ENCODE measurements around the gene TNFRSF12A.

The TNFRSF12A gene

GRCh38 chr16:3020247-3020603 is at the start of gene TNFRSF12A:
TSS of gene TNFRSF12A (plus strand) at chr16:3020368. CDS start at chr16:3020398, 30 bp downstream.
- in situ Hi-C loops (cut with HindIII; ENCODE audit: low sequenced_read_pairs) = no loop called here

GRCh38 chr16:2970563-2970962 is 49.6 kb upstream of the TNFRSF12A start:
- in situ Hi-C loops (cut with HindIII; ENCODE audit: low sequenced_read_pairs) = no loop called here

DNA sequence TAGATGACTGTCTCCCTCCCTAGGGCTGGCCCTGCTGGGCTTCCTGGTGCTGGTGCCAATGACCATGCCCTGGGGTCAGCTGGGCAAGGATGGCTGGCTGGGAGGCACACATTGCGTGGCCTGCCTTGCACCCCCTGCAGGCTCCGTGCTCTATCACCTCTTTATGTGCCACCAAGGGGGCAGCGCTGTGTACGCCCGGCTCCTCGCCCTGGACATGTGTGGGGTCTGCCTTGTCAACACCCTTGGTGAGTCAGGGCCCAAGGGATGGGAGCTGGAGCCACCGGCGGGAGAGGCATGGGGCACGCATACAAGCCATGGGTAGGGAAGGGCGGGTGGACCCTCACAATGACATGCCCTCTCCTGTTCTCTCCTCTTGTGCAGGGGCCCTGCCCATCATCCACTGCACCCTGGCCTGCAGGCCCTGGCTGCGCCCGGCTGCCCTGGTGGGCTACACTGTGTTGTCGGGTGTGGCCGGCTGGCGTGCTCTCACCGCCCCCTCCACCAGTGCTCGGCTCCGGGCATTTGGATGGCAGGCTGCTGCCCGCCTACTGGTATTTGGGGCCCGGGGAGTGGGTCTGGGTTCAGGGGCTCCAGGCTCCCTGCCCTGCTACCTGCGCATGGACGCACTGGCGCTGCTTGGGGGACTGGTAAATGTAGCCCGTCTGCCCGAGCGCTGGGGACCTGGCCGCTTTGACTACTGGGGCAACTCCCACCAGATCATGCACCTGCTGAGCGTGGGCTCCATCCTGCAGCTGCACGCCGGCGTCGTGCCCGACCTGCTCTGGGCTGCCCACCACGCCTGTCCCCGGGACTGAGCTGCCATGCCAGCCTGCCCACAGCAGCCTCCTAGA is 48.8 kb upstream of the TNFRSF12A start:
- in situ Hi-C loops (cut with HindIII; ENCODE audit: low sequenced_read_pairs) = no loop called here

DNA sequence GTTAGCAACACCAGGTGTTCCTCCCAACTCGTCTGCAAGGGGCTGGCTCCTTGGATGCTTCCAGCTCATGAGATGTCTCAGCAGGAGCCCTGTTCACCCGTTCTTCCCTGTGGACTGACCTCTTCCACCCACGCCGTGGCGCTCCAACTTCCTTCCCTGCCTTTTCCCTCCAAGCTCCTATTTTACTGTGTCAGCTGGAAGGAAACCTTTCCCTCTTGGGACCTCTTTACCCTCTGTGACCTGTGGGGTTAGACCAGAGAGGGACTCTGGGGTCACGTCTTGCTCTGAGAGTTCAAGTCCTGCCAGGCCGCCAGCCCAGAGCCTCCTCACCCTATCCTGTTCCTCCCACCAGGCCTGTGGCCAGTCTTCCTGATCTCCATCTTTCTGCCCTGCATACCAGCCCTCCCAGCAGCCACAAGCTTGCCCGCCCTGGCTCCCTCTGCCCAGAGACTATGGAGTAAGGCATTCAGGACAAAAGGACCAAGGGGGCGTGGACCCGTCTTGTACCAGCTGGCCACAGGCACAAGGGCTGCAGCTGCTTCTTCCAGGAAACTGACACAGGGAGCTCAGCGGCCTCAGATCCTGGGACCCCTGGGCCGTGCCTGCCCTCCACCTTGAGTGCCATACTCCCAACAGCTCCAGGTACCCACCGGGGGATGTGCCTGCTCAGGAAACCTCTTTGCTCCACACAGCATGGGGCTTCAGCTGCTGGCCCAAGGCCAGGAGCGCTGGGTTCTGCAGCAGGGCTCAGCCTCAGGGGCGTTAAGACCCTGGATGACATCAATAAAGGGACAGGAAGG is 48.0 kb upstream of the TNFRSF12A start:
- in situ Hi-C loops (cut with HindIII; ENCODE audit: low sequenced_read_pairs) = no loop called here

- in situ Hi-C loops (cut with HindIII; ENCODE audit: low sequenced_read_pairs) = no loop called here
Observed at GRCh38 chr16:2973093-2973492, 47.1 kb upstream of the TNFRSF12A start.

- in situ Hi-C loops (cut with HindIII; ENCODE audit: low sequenced_read_pairs) = no loop called here
Observed at GRCh38 chr16:2973605-2974318, 46.4 kb upstream of the TNFRSF12A start.

- in situ Hi-C loops (cut with HindIII; ENCODE audit: low sequenced_read_pairs) = no loop called here
Observed at GRCh38 chr16:2974319-2975056, 45.7 kb upstream of the TNFRSF12A start.

GRCh38 chr16:2975161-2975795 is 44.9 kb upstream of the TNFRSF12A start:
- in situ Hi-C loops (cut with HindIII; ENCODE audit: low sequenced_read_pairs) = no loop called here

GRCh38 chr16:2976201-2976600 is 44.0 kb upstream of the TNFRSF12A start:
- in situ Hi-C loops (cut with HindIII; ENCODE audit: low sequenced_read_pairs) = no loop called here

DNA sequence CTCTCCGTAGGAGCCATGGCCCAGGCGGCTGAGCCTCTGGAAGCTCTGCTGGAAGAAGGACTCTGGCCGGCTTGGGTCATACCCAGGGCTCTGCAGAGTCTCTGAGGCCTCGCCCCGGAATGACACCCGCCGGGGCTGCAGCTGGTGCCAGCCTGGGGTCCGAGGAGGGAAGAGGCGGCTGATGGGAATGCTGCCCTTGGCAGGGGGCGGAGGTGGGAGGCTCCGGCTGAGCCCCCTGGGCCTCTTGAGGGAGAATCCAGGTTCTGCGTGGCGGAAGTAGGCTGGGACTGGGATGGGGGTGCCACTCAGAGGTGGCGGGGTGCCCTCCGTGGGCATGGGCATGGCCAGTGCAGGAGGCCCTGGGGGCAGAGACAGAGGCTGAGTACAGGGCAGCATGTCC is 43.5 kb upstream of the TNFRSF12A start:
- in situ Hi-C loops (cut with HindIII; ENCODE audit: low sequenced_read_pairs) = no loop called here

DNA sequence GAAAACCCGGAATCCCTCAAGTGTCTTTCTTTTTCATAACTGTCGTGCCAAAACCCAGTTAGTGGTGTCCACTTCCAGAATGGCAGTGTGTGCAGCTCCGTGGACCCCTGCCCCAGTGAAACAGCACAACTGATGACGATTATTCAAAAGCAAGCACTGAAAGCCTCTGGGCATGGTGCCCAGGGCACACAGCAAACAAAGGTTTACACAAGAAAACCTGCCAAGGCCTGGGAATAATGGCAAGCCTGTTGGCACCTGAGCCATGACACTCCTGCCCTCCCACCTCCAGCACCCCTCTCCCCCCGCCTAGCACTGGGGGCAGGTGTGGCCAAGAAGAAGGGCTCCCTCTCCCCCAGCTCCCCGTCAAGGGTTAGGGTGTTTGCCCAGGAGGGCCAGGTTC is 42.7 kb upstream of the TNFRSF12A start:
- in situ Hi-C loops (cut with HindIII; ENCODE audit: low sequenced_read_pairs) = no loop called here

DNA sequence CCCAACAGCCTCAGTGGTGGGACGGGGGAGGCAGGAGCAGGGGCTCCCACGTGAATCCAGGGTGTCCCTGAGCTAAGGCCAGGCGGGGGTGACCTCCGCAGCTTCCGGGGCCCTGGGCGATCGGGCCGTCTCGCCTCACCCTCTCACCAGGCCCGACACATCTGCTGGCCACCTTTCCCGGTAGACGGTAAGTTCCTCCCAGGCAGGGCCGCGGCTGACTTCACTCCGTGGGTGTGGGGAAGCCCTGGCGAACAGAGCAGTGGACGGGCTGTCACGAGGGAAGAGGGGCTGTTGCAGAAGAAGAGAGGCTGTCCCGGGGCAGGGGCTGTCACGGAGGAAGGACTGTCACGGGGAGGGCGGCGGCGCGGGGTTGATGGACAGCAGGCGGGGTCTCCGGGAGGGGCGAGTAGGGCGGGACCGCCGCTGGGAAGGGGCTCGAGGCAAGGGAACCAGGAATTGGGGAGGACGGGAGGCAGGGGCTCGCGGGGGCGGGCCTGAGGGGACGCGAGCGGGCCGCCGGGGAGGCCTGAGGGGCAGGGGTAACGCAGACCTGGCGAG is 40.4 kb upstream of the TNFRSF12A start:
- in situ Hi-C loops (cut with HindIII; ENCODE audit: low sequenced_read_pairs) = no loop called here

DNA sequence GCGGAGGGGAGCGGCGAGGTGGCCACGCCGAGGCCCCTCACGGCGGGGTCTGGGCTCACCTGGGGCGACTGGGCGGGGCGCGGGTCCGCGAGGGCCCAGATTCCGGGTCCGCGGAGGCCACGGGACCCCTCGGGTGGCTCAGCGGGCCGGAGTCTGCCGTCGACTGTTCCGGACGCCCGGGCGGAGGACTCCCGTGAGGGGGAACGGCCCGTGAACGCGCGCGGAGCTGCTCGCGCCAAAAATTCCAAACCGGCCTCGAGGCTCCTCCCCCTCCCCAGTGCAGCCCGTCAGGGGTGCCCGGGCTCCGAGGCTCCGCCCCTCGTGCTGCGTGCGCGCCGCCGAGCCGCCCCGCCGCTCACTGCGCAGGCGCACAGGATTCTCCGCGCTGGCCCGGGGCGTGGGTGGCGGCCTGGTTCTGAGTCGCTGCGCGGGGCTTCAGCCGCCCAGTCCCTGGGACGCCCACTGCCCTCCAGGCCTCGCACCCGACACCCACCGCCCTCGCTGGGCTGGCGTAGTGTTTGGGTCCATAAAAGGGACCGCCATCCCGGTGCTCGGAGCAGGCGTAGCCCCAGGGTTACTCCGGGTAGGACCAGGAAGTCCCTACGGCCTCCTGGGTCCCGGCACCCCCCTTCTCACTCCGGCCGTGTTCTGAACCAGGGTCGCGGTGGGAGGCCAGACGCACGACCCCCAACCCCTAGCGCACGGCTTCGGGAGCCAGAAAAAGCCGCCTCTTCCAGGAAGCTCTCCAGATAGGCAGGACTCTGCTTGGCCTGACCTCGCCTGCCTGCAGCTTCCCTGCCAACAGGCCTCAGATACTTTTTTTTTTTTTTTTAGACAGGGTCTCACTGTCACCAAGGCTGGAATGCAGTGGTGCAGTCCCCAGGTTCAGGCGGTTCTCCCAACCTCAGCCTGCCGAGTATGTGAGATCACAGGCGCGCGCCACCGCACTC is 39.7 kb upstream of the TNFRSF12A start, which contains the start of gene PKMYT1:
Gene PKMYT1 (minus strand): TSS at position 220 of the 950 bp plus-strand sequence. CDS start 789 bp downstream, outside the sequence.
- in situ Hi-C loops (cut with HindIII; ENCODE audit: low sequenced_read_pairs) = no loop called here

GRCh38 chr16:2981177-2981898 is 38.8 kb upstream of the TNFRSF12A start:
- in situ Hi-C loops (cut with HindIII; ENCODE audit: low sequenced_read_pairs) = no loop called here

GRCh38 chr16:2981899-2982250 is 38.3 kb upstream of the TNFRSF12A start:
- in situ Hi-C loops (cut with HindIII; ENCODE audit: low sequenced_read_pairs) = no loop called here

DNA sequence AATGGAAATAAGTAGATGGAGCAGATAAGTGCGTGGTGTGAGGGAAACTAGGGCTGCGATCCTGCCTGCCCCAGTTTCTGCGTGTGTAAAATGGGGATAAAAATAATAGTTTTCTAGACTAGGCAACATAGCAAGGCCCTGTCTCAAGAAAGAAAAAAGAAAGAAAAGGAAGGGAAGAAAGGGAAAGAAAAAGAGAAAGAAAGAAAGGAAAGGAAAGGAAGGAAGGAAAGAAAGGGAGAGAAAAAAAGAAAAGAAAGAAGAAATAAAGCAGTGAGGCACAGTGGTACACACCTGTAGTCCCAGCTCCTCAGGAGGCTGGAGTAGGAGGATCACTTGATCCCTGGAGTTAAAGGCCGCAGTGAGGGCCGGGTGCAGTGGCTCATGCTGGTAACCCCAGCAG is 37.8 kb upstream of the TNFRSF12A start:
- in situ Hi-C loops (cut with HindIII; ENCODE audit: low sequenced_read_pairs) = no loop called here

DNA sequence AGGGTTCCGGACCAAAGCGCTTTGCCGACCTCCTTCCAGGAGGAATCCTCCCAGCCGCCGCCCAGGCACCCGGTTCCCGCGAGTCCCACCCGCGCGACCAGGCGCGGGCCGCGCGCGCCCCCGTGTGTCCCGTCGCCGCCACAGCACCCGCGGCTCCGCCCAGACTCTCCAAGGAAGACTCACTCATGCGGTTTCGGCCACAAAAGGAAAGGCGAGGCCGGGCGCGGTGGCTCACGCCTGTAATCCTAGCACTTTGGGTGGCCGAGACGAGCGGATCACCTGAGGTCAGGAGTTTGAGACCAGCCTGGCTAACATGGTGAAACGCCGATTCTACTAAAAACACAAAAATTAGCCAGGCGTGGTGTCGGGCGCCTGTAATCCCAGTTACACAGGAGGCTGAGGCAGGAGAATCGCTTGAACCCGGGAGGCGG is 36.4 kb upstream of the TNFRSF12A start:
- in situ Hi-C loops (cut with HindIII; ENCODE audit: low sequenced_read_pairs) = no loop called here

DNA sequence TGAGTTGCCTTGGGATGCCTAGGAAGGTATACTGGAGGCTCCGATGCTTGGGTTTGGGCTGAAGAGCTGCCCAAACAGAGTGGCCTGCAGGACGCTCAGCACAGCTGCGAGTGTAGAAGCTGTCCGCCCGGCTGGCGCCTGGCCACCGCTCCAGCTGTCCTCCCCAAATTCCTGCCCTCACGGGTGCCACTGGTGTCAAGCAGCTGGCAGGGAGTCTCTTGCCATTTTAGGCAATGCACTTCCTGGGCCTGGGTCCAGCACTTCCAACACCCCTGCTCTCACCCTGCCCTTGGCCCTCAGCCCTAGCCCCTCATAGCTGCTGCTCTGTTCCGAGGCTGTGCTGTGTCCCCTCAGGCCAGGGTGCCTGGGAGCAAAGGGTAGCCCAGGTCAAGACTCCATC is 34.7 kb upstream of the TNFRSF12A start:
- in situ Hi-C loops (cut with HindIII; ENCODE audit: low sequenced_read_pairs) = no loop called here

All from DLD1 (cell line).